Left lung (tissue), 10 donors: ENCODE data around the gene MTARC1. TPM values are rescaled to one million over a fixed set of nuclear protein-coding genes. Genes with fewer than 3 reads are reported as not detected.

Experiments used
- ATAC-seq: fragments of 200-7000 bp; cut with Tn5 transposase; one replicate; pipeline ENCODE4 v1.9.1; 2020; ENCODE audit warnings: moderate library complexity
- DNase-seq, 4 donors: peaks; one replicate each; pipeline ENCODE4 v3.0.0-alpha.2; 2013 to 2020
- H3K27ac ChIP-seq, 2 donors: fragments of 200-600 bp; sonication (generic) in 1 of 2; one replicate each; pipeline versions ENCODE4 v1.5.0 to v1.8.0; 2020 to 2021
- H3K27me3 ChIP-seq, 2 donors: fragments of 200-600 bp; sonication (generic) in 1 of 2; one replicate each; pipeline versions ENCODE4 v1.5.0 to v1.8.0; 2020 to 2021
- H3K36me3 ChIP-seq, 2 donors: fragments of 200-600 bp; sonication (generic) in 1 of 2; one replicate each; pipeline versions ENCODE4 v1.5.0 to v1.8.0; 2020 to 2021
- H3K4me1 ChIP-seq, 2 donors: fragments of 200-600 bp; one replicate each; pipeline ENCODE4 v1.8.0; 2021
- H3K4me3 ChIP-seq, 2 donors: fragments of 200-600 bp; sonication (generic) in 1 of 2; one replicate each; pipeline versions ENCODE4 v1.5.0 to v1.8.0; 2020 to 2021; ENCODE audit warnings: mild to moderate bottlenecking in 1 of 2
- H3K9me3 ChIP-seq, 2 donors: fragments of 200-600 bp; sonication (generic) in 1 of 2; one replicate each; pipeline versions ENCODE4 v1.5.0 to v1.8.0; 2020 to 2021
- intact Hi-C, 2 donors: fragments of 100-400 bp; cut with DNase I; formaldehyde crosslinking; loops; one replicate each; pipeline versions ENCODE4 v1.11.2 to v1.14.2; 2022
- polyA plus RNA-seq, 6 donors: library from polyadenylated mRNA; unstranded; fragments of 120-200 nt; gene quantifications; one replicate each; pipeline ENCODE4 v1.2.1, GENCODE V29; 2013; ENCODE audit not compliant: insufficient read length in 6 of 6
- total RNA-seq, 2 donors: library from RNA; stranded (reverse); fragmentation: NEBNext Ultra II Directional; extraction: Animal tissue kit (Norgen Biotek cat#: 25700); gene quantifications; one replicate each; pipeline ENCODE4 v1.2.1, GENCODE V29; 2021
- TF ChIP-seq, protein P1 (sequence below), 2 donors: fragments of 200-600 bp; sonication (generic) in 1 of 2; IDR thresholded peaks; one replicate each; pipeline versions ENCODE4 v1.5.0 to v1.8.0; 2021; ENCODE audit warnings: antibody characterized with exemption in 2 of 2
- donor health status: DM: no; HTN: yes; CAD: no.
- donor health status: DM: no; HTN: no; CAD: no.

The MTARC1 gene
- total and polyA plus RNA-seq, 8 donors = 20.5 to 38.6 (median 23.8) TPM

DNA sequence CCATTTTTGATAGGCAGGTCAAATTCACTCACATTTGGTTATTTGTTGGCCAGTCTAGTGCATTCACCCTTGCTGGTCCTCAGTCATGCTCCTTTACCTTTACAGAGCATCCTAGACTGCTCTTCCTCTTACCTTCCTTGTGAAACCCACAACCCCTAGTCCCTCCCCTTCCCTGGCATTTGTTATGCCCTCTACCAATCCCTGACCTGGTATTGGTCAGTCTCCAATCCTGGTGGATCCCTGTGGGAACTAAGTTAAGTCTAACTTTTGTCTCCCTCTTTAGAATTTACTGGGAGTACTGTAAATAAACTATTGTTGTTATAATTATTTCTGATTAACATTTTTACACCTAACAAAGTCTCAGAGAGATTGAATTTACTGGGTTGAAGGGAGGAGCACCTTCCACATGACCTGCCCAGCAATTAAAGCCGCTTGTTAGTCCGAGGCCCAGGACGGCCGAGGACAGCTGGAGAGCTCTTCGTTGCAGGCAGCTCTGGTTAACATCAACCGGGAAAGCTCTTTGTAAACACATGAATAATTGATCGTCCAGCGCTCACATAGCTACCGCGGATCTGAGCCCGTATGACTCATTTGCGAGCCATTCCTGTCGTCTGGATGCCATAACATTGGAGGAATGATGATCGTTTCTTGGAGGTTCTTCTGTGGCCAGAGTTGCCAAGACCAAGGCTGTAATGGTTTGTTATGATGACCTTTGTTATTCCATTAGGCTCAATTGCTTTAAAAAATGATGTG is 31.9 kb downstream of the MTARC1 start:
- TF ChIP-seq, protein P1, sequence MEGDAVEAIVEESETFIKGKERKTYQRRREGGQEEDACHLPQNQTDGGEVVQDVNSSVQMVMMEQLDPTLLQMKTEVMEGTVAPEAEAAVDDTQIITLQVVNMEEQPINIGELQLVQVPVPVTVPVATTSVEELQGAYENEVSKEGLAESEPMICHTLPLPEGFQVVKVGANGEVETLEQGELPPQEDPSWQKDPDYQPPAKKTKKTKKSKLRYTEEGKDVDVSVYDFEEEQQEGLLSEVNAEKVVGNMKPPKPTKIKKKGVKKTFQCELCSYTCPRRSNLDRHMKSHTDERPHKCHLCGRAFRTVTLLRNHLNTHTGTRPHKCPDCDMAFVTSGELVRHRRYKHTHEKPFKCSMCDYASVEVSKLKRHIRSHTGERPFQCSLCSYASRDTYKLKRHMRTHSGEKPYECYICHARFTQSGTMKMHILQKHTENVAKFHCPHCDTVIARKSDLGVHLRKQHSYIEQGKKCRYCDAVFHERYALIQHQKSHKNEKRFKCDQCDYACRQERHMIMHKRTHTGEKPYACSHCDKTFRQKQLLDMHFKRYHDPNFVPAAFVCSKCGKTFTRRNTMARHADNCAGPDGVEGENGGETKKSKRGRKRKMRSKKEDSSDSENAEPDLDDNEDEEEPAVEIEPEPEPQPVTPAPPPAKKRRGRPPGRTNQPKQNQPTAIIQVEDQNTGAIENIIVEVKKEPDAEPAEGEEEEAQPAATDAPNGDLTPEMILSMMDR (IDR thresholded peaks at IDR 0.05) = no peak
- H3K4me3 ChIP-seq = no peak overlapping the region
- H3K27me3 ChIP-seq = no peaks in the 10 kb centered on the region
- intact Hi-C loops = loop anchor here in 1 of 2 donors (10.0 kb wide), 1 partner anchor 616 kb away; no protein-coding TSS in a partner anchor
- ATAC-seq (peak; percentile 73), DNase-seq (peak in 3 of 4 donors; percentile 40 to 83 (median 73))
- peaks cover 0 to 26% of the 10 kb centered on the region in 2 donors for H3K36me3 ChIP-seq
- peaks cover 4 to 6% of the 10 kb centered on the region in 2 donors for H3K4me1 ChIP-seq
- no peaks in the 10 kb centered on the region for H3K9me3 ChIP-seq
- H3K27ac ChIP-seq = peak overlapping the region in 1 of 2 donors; percentile 35

DNA sequence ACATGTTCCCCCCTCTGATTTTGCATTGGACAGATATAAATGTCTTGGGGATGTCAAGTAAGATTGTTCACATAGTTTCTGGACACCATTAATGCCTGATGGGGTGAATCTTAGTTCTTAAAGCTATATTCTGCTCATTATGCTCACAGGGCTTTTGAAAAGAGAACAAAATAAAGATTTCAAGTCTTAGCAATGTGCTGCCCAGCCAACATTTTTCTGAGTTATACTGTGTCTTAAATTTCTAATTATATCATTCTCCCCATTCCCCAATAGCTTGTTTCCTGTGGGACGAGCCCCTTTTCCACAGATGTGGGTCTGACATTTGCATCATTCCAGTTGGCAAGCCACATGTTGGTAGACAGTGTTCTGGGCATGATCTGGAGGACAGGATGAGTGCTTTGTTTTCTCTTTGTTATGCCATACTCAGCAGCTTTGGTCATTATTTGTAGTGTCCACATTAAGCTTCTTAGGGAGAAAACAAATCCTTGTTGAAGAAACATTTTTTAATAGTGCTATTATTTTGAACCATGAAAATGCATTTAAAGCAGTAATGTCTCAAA is 32.8 kb downstream of the MTARC1 start:
- peak overlapping the region in 1 of 2 donors; percentile 41 for H3K27ac ChIP-seq
- no peaks in the 10 kb centered on the region for H3K27me3 ChIP-seq
- TF ChIP-seq, protein P1 (IDR thresholded peaks at IDR 0.05) = no peak
- intact Hi-C loops = loop anchor here in 1 of 2 donors (10.0 kb wide), 1 partner anchor 615 kb away; no protein-coding TSS in a partner anchor
- H3K4me1 ChIP-seq = peaks cover 4 to 6% of the 10 kb centered on the region in 2 donors
- no peak overlapping the region for H3K4me3 ChIP-seq
- H3K36me3 ChIP-seq = peaks cover 0 to 17% of the 10 kb centered on the region in 2 donors
- no peak for DNase-seq
- H3K9me3 ChIP-seq = no peaks in the 10 kb centered on the region
- peak; percentile 16 for ATAC-seq

DNA sequence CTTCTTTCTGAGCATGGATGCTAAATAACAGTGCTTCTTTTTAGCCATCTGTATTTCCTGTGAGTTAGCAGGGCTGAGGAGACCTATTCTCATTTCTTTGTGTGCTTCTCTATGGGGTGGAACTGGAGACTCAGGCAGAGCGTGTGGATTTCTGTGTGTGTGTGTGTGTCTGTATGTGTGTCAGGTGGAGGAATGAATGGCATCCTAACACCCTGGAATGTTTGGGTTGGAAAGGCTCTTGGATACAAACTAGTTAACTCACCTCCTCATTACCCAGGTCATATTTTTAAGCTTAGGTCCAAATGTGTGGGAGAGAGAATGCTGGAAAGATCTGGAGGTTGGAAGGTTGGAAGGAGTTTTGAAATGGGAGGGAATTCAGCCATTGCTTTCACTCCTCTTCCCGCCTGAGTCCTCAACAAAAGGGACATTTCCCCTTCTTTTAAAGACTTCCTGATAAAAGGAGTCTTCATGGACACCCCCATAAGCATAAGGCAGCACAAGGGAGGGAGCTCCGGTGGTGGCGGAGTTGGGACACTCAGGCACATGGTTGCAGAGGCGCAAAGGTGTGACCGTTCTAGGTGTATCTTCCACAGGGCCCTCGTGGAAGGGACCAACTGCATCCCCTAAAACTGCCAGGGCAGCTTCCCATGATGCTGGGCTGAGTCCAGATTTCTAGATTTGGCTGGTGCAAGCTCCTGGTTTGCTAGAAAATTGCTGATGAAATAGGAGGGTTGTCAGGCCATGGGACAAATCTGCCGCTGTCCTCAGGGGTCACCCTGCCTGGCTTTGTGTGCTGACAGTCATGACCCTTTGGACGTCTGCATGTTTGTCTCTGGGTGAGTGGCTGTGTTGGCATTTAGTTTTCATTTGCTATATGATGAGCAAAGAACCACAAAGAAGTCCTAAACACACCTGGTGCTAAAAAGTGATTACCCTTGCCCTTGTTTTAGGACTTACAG is 37.6 kb downstream of the MTARC1 start:
- intact Hi-C loops = no loop called here
- no peak overlapping the region for H3K27ac ChIP-seq
- no peaks in the 10 kb centered on the region for H3K36me3 ChIP-seq
- DNase-seq (no peak), ATAC-seq (no peak)
- no peaks in the 10 kb centered on the region for H3K4me1 ChIP-seq
- H3K9me3 ChIP-seq = no peaks in the 10 kb centered on the region
- no peak overlapping the region for H3K4me3 ChIP-seq
- no peaks in the 10 kb centered on the region for H3K27me3 ChIP-seq
- TF ChIP-seq, protein P1 (IDR thresholded peaks at IDR 0.05) = no peak

- H3K4me1 ChIP-seq = no peaks in the 10 kb centered on the region
- H3K9me3 ChIP-seq = no peaks in the 10 kb centered on the region
- no peaks in the 10 kb centered on the region for H3K27me3 ChIP-seq
- ATAC-seq = no peak
- H3K36me3 ChIP-seq = no peaks in the 10 kb centered on the region
- intact Hi-C loops = no loop called here
- no peak for DNase-seq
- no peak overlapping the region for H3K4me3 ChIP-seq
- H3K27ac ChIP-seq = no peak overlapping the region
- TF ChIP-seq, protein P1 (IDR thresholded peaks at IDR 0.05) = no peak
Measured at GRCh38 chr1:220825819-220826551, 39.3 kb downstream of the MTARC1 start.
